HG03103 (cell line): ENCODE results near the gene BCL11A.
"Not testable (repeated sequence)": the region's sequence is repeated elsewhere in the genome, so short reads cannot be mapped to it uniquely, and the experiment has no call there.

Source experiments
- ATAC-seq: cut with Tn5 transposase; IDR thresholded peaks from one replicate; pipeline ENCODE4 v1.9.1; 2021; ENCODE audit warnings: low read depth; ENCODE audit not compliant: unreplicated experiment

Gene BCL11A

DNA sequence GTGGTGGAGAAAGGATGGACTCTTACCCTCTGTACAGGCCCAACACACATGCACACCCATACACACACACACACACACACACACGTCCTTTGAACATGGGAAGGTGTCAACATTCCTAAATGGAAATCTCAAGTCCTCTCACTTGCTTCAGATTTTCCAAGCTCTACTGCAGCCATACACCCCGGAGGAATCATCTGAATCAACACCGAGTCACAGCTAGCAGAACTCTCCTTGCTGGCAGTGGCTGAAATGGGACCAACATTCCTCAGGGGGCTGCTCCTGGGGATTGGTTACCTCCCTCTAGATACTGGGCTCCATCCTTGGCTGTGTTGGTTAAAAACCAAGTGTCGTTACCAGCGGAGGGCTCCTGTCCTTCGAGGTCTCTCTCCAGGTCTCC, 112.7 kb downstream of the BCL11A start:
- ATAC-seq, result no peak

GRCh38 chr2:60440079-60440766, 113.2 kb downstream of the BCL11A start:
- peak; percentile 26 for ATAC-seq

- peak; percentile 96 for ATAC-seq
These were observed 114.1 kb downstream of the BCL11A start for GRCh38 chr2:60439219-60439974.

DNA sequence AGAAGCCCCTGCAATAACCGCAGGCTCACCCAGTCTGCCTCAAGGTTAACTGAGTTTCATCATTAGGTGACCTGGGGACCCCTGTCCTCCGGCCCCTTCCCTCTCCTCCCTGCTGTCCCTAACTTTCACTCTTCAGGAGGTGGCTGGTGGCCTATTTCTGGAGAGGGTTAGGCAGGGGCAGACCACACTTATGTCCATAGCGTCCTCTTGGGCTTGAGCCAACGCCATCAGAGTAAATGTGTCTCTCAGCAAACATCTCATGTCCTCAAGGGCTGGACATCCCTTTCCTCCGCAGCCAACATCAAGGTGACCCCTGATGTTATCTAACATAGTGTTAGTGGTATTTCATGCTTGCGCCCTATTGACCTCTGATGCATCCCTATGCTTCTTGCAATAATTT, 114.8 kb downstream of the BCL11A start:
- no peak for ATAC-seq

DNA sequence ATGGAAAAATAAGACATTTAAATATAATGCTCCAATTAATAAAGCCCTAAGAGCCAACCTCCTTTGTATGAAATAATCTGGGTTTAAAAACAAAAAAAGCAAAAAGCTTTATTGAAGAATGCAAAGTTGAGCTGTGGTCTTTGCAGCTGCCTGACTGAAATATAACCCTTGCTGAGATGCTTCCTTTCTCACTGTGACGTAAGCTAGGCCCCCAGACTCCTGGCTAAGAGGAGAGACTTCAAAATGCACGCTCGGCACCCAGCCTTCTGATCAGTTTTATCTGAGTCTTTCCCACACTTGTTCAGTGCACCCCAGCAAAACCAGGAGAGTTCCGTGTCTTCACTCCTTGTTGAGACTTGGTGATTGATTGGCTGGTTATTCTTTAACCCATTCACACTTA, 115.3 kb downstream of the BCL11A start:
- no peak for ATAC-seq

GRCh38 chr2:60437080-60437696, 116.3 kb downstream of the BCL11A start:
- ATAC-seq, result no peak

- no peak for ATAC-seq
These were observed 120.3 kb downstream of the BCL11A start for GRCh38 chr2:60433018-60433596.

DNA sequence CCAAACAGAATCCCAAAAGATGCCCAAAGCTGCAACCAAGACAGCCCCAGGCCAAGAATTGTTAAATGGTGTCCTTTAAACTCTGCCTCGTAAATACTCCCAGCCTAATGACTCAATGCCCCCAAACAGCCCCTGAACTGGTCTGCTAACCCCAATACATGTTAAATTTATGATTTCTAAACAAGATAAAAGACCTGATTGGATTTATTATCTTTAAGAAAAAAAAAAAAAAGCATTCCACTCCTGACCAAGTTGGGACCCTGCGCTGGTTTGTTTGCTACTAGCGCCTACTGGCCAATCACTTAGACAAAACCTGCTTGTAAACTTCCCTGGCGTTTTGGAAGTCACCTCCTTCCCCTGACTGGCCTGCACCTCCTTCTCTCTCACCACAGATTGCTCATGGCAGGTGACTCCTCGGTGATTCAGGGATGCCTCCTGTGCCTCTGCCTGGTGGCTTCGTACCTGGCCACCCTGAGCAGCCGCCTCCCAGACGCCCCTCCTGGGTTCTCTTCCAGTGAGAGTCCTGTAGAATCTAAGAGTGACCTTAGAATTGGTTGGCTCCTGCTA, 121.3 kb downstream of the BCL11A start:
- no peak for ATAC-seq

DNA sequence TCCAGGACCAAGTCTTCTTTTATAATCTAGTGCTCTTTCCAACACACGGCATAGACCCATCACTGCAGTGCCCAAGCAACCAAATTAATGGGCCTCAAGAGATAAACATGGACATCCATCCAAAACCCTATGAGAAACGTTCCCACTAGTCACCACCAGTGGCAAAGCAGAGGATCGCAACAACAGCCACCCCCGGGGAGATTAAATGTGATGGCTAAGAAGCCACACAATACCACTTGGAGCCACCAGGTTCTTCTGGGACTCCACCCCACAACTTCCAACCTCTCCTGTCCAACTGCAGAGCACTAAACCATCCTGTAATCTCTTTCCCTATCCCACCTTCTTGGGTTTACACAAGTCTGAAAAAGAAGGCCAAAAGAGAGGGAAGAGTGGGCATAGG, 123.8 kb downstream of the BCL11A start:
- ATAC-seq, result no peak

- ATAC-seq, result no peak
These were observed 126.6 kb downstream of the BCL11A start for GRCh38 chr2:60426880-60427279.

- no peak for ATAC-seq
These were observed 127.1 kb downstream of the BCL11A start for GRCh38 chr2:60426341-60426740.

GRCh38 chr2:60424233-60424632, 129.2 kb downstream of the BCL11A start:
- ATAC-seq, result no peak

GRCh38 chr2:60423505-60423904, 129.9 kb downstream of the BCL11A start:
- no peak for ATAC-seq

DNA sequence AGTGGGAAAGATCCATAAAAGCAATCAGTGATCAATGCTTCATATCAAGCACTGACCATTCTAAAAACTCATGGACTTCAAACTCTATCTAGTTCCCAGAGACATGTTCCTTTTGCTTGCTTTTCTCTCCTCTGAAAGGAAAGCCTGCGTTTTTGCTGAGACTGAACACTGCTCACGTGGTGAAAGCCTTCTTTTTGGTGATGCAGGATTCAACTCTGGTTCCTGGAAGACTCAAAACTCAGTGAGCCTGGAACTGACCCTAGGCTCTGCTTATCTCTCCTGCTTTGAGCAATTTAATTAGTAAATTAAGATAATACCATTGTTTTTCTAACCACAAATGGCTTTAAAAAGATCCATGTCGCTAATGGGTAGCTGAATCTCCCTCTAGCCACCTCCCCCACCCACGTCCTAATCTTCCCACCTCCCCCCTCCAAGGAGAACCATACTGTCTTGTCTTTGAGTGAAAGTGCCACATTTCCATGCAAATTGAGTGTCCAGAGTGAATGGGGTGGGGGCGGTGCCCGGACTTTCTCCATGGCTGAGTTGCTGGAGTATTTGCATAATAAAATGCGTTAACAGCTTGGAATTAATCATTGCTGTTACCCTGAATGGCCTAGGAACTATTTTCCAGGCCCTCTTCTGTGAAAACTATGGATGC, 130.5 kb downstream of the BCL11A start:
- ATAC-seq, result no peak

- ATAC-seq, result not testable (repeated sequence)
These were observed 136.2 kb downstream of the BCL11A start for GRCh38 chr2:60417210-60417609.

DNA sequence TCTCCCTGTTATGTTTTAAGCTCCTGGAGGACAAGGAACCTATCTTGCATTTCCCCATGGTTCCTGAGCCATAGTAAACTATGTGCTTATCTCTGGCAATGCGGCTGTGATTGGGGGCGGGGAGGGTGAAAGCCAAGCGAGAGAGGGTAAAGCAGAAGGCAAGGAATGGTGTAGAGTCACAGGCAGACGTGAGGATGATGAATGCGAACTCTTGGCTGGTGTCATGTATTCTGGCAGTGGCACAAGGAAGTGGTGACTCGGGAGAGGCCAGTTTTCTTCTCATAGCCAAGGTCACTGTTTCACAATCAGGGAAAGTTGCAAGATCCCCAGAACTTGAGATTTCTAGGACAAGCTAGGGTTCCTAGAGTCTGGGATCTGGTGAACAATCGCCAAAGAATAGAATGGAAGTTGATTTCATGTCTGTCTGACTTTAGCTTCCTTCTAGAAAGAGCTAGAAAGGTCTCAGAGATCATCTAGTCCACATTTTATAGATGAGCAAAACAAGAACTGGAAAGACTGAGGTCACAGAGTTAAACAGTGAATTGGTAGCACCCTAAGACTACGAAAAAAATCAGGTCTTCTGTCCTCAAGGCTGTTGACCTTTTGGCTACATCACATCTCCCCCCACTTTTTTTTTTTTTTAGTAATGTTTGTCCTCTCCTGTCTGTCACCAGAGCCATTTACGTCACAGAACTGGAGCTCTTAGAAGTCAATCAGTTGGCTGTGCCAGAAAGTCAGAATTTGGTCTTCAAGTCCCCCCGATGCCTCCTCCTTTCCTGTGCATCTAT, 137.0 kb downstream of the BCL11A start:
- ATAC-seq, result no peak

GRCh38 chr2:60415814-60416213, 137.6 kb downstream of the BCL11A start:
- ATAC-seq, result no peak

DNA sequence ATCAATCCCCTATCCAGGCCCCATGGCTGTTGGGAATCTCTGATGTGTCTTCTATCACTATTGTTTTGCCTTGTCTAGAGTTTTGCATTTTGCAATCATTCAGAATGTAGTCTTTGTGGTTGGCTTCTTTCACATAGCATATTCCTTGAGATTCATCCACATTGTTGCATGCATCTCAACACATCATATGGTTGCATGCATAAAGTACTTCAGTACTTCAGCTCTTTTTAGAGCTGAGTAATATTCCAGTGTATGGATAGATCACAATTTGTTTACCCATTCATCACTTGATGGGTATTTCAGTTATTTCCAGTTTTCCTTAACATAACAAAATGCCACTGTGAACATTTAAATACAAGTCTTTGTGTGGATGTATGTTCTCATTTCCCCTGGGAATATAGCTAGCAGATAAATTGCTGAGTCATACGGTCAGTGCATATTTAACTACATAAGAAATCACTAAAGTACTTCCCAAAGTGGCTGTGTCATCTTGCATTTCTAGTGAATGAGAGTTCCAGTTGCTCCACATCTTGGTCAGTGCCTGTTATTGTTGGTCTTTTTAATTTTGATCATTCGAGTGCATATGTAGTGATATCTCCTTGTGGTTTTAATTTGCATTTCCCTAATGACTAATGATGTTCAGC, 138.8 kb downstream of the BCL11A start:
- no peak for ATAC-seq

- ATAC-seq, result peak; percentile 81
These were observed 139.7 kb downstream of the BCL11A start for GRCh38 chr2:60413814-60414168.
